ENCODE measurements around the gene OR1F1. TPM values are rescaled to one million over a fixed set of nuclear protein-coding genes. Genes with fewer than 3 reads are reported as not detected.

Gene OR1F1
- total and polyA plus RNA-seq, 2 of the 8 experiments (the other 6 are each of a cell fraction or from before 2014, with no cell fraction given), result 0.52 to 1.2 TPM

GRCh38 chr16:3157229-3158025 is 30.6 kb upstream of the OR1F1 start (continued):
- TF ChIP-seq, protein P1, sequence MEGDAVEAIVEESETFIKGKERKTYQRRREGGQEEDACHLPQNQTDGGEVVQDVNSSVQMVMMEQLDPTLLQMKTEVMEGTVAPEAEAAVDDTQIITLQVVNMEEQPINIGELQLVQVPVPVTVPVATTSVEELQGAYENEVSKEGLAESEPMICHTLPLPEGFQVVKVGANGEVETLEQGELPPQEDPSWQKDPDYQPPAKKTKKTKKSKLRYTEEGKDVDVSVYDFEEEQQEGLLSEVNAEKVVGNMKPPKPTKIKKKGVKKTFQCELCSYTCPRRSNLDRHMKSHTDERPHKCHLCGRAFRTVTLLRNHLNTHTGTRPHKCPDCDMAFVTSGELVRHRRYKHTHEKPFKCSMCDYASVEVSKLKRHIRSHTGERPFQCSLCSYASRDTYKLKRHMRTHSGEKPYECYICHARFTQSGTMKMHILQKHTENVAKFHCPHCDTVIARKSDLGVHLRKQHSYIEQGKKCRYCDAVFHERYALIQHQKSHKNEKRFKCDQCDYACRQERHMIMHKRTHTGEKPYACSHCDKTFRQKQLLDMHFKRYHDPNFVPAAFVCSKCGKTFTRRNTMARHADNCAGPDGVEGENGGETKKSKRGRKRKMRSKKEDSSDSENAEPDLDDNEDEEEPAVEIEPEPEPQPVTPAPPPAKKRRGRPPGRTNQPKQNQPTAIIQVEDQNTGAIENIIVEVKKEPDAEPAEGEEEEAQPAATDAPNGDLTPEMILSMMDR (IDR thresholded peaks at IDR 0.05; ENCODE audit: control extremely low read depth in 1 of 3, insufficient read depth in 1 of 3, low read depth in 1 of 3, low read length in 3 of 3), result no peak
- no peak for TF ChIP-seq KDM4A (IDR thresholded peaks at IDR 0.05; ENCODE audit: low read depth, low read length, severe bottlenecking)
- TF ChIP-seq, protein P2, sequence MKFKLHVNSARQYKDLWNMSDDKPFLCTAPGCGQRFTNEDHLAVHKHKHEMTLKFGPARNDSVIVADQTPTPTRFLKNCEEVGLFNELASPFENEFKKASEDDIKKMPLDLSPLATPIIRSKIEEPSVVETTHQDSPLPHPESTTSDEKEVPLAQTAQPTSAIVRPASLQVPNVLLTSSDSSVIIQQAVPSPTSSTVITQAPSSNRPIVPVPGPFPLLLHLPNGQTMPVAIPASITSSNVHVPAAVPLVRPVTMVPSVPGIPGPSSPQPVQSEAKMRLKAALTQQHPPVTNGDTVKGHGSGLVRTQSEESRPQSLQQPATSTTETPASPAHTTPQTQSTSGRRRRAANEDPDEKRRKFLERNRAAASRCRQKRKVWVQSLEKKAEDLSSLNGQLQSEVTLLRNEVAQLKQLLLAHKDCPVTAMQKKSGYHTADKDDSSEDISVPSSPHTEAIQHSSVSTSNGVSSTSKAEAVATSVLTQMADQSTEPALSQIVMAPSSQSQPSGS (IDR thresholded peaks at IDR 0.05; ENCODE audit: low read length), result 0 out of 2 replicates have a peak, but pooled peaks have one; percentile 66
- no peak for TF ChIP-seq FOSL1 (IDR thresholded peaks at IDR 0.05; ENCODE audit: insufficient read depth, low read depth, low read length)
- TF ChIP-seq KDM5A (IDR thresholded peaks at IDR 0.05; ENCODE audit: low read length), result no peak
- TF ChIP-seq NANOG (IDR thresholded peaks at IDR 0.05; ENCODE audit: insufficient read depth, low read depth, low read length, poor library complexity, severe bottlenecking), result no peak
- no peak for TF ChIP-seq RXRA (IDR thresholded peaks at IDR 0.05; ENCODE audit: insufficient read depth, low read depth, low read length)
- TF ChIP-seq TEAD4 (IDR thresholded peaks at IDR 0.05; ENCODE audit: low read depth, low read length), result peak; percentile 6; the same call in 1 of the 2 replicates
- TF ChIP-seq GABPA (IDR thresholded peaks at IDR 0.05; ENCODE audit: borderline replicate concordance, insufficient read depth, low read length), result no peak
- TF ChIP-seq CBX8 (IDR thresholded peaks at IDR 0.05; ENCODE audit: borderline replicate concordance, low read depth, low read length), result no peak
- TF ChIP-seq POLR2A (IDR thresholded peaks at IDR 0.05; ENCODE audit: control extremely low read depth in 1 of 2, low read depth in 2 of 2, low read length in 2 of 2), result no peak
- TF ChIP-seq NRF1 (IDR thresholded peaks at IDR 0.05; ENCODE audit: low read depth, low read length), result no peak; the same call in 1 of the 2 replicates
- TF ChIP-seq CHD1 (IDR thresholded peaks at IDR 0.05; ENCODE audit: low read depth, low read length), result no peak
- no peak for TF ChIP-seq SRF (IDR thresholded peaks at IDR 0.05; ENCODE audit: low read depth, low read length)
- no peak for TF ChIP-seq SP2 (IDR thresholded peaks at IDR 0.05; ENCODE audit: low read length)
- TF ChIP-seq JUN (IDR thresholded peaks at IDR 0.05; ENCODE audit: low read depth, low read length), result no peak
